Eye (tissue), 1 donor: Measurements from ENCODE around the gene ARHGAP10.
"Not testable (repeated sequence)": the region's sequence is repeated elsewhere in the genome, so short reads cannot be mapped to it uniquely, and the experiment has no call there.

ENCODE experiments used
- DNase-seq: peaks from one replicate; pipeline ENCODE4 v3.0.0-alpha.2; 2015

ARHGAP10 gene

GRCh38 chr4:148069895-148070178 lies 337.9 kb downstream of the ARHGAP10 start:
- no peak for DNase-seq

DNA sequence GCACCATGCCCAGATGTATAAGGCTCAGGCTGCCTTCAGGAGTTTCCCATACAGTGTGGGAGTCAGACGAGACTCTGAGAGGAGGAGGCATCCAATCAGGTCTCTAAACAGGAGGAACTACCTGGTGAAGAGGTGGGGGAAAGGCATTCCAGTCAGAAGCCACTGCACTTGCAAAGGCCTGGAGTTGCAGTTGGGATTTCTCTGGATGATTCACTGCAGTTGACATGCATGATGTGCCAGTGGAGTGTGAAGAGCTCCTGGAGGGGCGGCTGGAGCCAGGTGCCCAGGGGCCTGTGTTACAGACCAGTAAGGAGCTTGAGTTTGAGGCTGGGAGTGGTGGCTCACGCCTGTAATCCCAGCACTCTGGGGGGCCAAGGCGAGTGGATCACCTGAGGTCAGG lies 339.1 kb downstream of the ARHGAP10 start:
- DNase-seq, result no peak

DNA sequence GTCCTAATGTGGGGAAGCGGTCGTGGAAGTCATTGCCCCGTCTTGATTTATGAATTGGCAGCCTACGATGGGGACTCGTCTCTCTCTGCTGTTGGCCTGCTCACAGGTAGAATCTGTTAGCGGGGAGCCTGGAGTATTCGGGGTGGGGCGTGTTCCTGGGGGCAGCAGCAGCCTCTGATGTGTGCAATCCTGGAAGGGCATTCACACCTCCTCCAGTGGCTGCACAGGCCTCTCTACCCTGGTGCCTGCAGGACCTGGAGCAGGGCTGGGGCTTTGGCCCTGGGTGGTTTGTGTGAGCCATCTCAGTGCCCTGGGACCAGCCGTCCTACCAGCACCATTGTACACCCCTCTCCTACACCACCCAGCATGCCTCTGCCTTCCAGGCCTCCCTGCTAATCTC lies 340.9 kb downstream of the ARHGAP10 start:
- no peak for DNase-seq

DNA sequence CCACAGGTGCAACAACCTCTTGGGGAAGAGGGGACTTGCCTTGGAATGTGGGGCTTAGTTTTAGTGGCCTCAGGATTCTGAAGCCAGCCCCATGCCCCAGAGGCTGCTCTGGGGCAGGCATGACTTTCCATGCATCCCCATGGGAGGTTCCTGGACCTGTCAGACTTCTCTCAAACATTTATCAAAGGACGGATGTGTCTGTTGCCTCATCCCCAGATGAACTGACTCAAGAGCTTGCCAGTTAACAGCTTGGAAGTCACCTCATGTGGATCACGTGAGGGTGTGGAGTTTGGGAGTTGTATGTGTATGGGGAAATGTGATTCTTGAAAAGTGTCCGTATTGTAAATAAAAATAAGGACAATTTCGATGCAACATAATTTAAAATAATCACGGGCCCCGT lies 341.5 kb downstream of the ARHGAP10 start:
- no peak for DNase-seq

DNA sequence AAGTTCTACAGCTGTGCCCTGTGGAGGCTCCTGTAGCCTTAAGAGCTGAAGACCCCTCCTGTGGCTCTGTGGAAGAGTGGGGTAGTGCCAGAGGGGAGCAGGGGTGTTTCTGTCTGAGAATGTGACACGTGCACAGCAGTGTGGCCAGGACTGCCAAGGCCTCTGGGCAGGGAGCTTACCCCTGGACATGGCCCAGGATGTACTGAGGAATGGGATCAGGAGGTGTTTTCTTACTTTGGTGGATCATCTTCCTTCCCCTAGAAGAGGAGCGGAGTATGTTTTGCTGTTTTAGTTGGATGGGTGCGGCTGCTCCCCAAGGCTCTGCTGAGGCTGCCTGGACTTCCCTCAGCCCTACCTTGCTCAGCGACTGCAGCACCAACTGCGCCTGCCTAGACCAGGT lies 342.6 kb downstream of the ARHGAP10 start:
- no peak for DNase-seq

- DNase-seq, result no peak
These were observed 343.6 kb downstream of the ARHGAP10 start for GRCh38 chr4:148075438-148075837.

GRCh38 chr4:148076964-148077363 lies 345.1 kb downstream of the ARHGAP10 start:
- no peak for DNase-seq

DNA sequence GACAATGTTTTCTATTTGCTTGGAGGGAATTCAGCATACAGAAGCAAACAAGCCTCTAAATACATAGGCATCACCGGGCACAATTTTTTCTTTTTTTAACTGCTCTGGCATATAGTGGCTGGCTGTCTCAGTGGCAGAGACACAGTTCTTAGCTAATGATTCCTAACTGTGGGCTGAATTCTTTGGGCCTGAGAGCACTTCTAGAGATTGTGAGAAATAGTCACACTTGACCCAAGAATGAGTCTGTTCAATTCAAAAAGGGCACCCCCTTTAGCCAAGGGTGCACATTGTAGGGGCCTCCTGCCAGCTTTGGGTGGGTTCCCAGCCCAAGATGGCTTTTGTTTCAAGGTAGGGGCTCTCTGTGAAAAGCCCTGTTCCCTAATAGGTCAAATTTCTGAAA lies 345.7 kb downstream of the ARHGAP10 start:
- DNase-seq, result no peak

- DNase-seq, result no peak
These were observed 346.2 kb downstream of the ARHGAP10 start for GRCh38 chr4:148078061-148078460.

- DNase-seq, result no peak
These were observed 348.1 kb downstream of the ARHGAP10 start for GRCh38 chr4:148079961-148080360.

DNA sequence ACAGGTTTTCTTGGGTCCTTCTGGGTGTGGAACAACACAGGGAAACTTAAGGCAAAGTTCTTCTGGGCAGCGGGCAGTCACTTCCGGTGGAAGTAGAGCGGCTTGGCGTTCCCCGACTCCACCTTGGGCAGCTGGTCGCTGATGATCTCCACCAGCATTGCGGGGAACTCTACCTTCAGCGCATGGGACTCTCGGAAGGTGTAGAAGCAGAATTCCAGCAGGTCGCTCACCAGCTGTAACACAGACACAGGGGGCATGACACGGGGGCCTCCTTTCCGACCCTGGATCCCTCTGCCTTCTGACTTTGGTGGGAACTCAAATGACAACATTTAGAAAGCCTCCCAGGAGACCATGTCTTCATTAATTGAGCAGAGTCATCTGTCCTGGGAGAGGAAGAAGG lies 349.4 kb downstream of the ARHGAP10 start:
- DNase-seq, result no peak

GRCh38 chr4:148081745-148082144 lies 349.9 kb downstream of the ARHGAP10 start:
- no peak for DNase-seq

DNA sequence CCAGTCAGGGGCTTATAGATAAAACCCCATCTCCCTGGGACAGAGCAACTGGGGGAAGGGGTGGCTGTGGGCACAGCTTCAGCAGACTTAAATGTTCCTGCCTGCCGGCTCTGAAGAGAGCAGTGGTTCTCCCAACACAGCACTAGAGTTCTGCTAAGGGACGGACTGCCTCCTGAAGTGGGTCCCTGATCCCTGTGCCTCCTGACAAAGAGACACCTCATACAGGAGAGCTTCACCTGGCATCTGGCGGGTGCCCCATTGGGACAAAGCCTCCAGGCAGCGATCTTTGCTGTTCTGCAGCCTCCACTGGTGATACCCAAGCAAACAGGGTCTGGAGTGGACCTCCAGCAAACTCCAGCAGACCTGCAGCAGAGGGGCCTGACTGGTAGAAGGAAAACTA lies 351.2 kb downstream of the ARHGAP10 start:
- DNase-seq, result not testable (repeated sequence)

- DNase-seq, result no peak
These were observed 357.7 kb downstream of the ARHGAP10 start for GRCh38 chr4:148089624-148090023.

- no peak for DNase-seq
These were observed 358.1 kb downstream of the ARHGAP10 start for GRCh38 chr4:148090029-148090428.

DNA sequence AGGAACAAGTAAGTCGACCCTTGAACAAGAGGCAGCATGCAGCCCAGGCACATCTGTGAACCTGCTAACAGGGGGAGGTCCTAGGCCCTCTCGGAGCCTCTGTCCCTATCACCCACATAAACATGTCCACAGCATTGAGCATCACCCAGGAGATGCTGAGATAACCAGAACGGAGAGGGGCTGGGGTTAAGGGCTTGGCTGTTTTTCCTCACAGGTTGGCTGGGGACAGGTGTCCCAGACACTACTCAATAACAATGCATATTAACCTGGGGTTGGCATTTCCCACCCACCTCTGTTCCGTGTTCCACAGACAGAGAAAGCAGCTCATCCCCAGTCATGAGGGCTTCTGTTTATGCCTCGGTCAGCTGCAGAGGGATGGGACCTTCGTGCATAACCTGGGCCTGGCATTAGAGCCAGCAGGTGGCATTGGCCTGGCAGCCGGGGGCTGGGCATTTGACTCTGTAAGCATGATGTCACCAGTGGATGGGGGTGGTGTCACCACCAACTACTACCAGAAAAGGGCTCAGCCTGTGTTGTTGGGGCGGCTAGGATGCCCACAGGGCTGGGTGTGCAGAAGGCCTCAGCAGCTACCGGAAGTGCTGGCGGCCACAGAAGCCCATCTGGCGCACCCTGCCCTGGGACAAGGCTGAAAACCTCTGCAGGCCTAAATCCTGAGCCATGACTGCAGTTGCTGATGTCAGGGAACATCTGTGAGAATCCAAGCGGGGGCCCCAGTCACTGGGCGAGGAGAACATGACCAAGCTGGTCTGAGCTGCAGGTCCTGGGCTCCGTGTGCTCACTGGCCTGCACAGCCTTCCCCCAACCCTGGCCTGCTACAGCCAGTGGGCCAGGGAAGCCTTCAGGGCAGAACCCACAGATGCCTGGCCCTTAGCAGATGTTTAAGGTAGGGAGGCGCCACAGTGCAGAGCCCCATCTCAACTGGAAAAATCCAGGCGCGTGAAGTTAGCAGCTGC lies 358.9 kb downstream of the ARHGAP10 start:
- no peak for DNase-seq

GRCh38 chr4:148091896-148092295 lies 360.0 kb downstream of the ARHGAP10 start:
- DNase-seq, result no peak

DNA sequence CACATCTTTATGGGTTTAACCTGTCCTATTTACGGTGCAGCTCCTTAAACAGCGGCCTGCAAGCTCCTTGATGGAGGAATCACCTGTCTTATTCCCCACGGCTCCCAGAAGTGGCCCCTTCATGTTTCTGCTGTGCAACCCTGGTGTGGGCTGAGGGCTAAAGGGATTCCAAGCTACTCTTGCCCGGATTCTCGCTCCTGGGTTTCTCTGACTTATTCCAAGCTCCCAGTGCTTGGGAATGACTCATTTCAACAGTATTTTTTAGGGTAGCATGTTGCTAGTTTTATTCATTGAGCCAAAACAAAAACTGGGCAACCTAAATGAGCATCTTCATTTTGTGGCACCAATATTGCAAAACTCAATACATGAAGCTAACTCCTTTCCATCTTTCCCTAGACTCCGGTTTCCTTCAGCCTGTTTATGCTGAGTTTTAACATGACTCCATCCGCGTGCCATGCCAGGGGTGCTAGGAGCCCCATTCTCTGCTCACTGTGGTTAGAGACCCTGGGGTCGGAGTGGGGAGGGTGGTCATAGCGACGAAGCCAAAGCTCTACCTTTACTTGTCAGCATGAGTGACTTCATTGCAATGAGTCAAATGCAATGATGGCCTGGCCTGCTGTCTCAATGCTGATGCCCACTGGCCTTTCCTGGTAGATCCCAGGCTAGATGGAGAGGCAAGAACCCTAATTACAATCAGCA lies 360.6 kb downstream of the ARHGAP10 start:
- no peak for DNase-seq

DNA sequence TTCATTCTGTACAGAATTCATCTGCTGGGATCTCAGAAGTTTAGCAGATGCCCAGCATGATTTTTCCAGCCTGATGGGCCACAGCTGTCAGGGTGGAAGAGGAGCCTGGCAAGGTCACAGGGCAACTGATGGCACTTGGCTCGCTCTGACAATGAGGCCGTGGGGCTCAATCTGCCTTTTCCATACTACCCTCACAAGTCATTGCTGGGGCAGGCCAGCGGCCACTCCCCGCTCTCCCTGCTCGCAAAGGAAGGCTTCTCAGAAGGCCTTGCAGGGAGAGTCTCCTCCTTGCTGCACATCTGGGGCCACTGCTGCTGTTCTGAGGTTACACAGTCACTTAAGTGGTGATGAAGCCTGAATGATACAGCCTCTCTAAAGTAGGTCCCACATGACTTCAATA lies 361.2 kb downstream of the ARHGAP10 start:
- no peak for DNase-seq

DNA sequence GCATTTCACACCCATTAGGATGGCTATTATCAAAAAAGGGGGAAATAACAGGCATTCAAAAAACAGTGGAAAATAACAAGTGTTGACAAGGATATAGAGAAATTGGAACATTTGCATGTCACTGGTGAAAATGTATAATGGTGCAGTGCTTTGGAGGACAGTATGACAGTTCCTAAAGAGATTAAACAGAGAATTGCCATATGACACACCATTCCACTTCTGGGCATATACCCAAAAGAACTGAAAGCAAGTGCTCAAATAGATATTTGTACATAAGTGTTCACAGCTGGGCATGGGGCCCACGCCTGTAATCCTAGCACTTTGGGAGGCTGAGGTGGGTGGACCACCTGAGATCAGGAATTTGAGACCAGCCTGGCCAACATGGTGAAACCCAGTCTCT lies 362.3 kb downstream of the ARHGAP10 start:
- no peak for DNase-seq

- no peak for DNase-seq
These were observed 363.5 kb downstream of the ARHGAP10 start for GRCh38 chr4:148095346-148095923.

DNA sequence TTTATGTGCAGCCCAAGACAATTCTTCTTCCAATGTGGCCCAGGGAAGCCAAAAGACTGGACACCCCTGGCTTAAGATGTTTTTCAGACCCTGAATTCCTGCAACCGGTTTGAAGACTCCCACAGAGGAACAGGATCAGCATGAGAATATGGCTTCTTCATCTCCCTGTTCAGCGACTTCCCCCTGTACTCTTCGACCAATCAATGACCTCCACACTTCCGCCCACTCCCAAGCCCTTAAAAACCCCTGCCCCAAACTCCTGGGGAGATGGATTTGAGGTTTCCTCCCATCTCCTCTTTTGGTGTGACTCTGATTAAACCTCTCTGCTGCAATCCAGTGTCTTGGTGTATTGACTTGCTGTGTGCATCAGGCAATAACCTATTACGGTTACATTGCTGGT lies 365.9 kb downstream of the ARHGAP10 start:
- DNase-seq, result no peak

GRCh38 chr4:148101235-148101634 lies 369.3 kb downstream of the ARHGAP10 start:
- no peak for DNase-seq

DNA sequence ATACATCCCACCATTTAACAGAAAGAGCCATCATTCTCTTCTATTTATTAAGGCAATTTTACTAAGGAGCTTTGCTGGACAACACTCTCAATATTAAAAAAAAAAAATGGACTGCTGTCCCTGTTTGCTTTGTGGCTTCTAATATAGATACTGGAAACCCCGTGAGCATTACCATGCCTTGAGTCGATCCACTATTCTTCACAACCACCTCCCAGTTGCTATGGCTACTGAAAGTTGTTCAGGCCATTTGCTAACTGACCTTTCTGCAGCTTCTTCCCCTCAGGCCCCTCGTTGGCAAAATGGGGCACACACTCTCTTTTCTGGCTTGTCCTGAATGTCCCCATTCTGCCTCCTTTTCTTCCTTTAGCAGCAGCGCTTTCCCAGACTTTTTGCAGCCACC lies 369.9 kb downstream of the ARHGAP10 start:
- no peak for DNase-seq
